ENCODE results near the gene EPHB1. TPM values are rescaled to one million over a fixed set of nuclear protein-coding genes. Genes with fewer than 3 reads are reported as not detected.

The EPHB1 gene
- polyA plus RNA-seq, 3 donors = 5.1 to 6.2 (median 5.5) TPM

DNA sequence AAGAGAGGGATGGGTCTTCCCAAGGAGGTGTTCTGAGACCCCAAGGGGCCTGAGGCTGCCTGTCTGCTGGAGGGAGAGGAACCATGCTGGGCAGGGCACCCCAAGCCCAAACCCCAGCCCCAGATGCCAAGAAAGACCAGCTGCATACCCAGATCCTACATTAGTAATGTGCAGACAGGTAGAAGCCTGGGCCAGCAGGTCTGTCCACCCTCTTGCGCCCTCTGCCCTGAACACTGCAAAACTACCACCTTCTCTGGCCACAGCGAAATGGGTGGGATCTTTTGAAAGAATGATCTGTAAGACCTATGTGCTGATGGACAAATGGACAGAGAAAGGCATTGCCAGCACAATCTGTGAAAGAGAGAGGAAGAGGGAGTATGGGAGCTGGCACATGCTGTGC lies 283.2 kb downstream of the EPHB1 start:
- DNase-seq (ENCODE audit: extremely low read depth in 1 of 11, low read depth in 9 of 11, low spot score in 4 of 11) = no peak

DNA sequence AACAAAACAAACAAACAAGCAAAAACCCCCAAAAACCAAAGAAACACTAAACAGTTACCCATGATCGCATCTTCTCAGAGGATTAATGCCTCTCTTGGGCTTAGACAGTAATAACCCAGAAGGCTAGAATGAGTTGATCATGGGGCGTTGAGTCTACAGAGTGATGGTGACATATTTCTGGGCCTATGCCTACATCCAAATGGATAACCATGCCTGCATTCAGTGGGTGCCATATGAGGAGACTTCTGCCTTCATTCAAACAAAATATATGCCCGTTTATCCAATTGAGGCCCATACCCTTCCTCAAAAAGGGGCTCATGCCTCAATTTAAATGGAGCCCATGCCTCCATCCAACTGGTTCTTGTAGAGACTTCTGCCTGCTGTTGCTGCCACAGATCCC lies 284.0 kb downstream of the EPHB1 start:
- DNase-seq (ENCODE audit: extremely low read depth in 1 of 11, low read depth in 9 of 11, low spot score in 4 of 11) = no peak

GRCh38 chr3:135081451-135081850 lies 286.4 kb downstream of the EPHB1 start:
- DNase-seq (ENCODE audit: extremely low read depth in 1 of 11, low read depth in 9 of 11, low spot score in 4 of 11) = no peak

DNA sequence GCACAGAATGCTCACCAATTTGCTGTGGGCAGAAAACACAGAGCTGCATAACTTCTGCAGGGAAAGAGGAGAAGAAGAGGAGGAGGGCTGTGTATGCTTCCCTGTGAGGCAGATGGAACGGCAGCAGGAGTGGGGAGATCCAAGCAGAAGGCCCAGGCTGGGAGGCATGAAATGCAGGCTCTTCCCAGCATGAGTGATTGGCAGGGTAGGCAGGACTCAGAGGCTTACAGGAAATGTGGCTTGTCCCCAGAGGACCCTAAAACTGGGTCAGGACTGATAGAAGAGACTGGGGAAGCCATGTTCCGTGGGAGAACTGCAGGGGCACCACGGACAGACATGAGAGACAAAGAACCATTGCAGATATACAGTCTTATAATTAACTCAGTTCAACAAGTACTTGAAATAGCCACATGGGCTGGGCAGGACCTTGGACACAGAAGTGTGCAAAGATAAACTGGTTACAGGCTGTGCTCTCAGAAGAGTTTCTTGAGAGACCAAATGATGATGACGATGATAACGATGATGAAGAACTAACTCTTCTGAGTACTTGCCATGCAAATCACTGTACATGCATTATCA lies 286.9 kb downstream of the EPHB1 start:
- DNase-seq (ENCODE audit: extremely low read depth in 1 of 11, low read depth in 9 of 11, low spot score in 4 of 11) = no peak

DNA sequence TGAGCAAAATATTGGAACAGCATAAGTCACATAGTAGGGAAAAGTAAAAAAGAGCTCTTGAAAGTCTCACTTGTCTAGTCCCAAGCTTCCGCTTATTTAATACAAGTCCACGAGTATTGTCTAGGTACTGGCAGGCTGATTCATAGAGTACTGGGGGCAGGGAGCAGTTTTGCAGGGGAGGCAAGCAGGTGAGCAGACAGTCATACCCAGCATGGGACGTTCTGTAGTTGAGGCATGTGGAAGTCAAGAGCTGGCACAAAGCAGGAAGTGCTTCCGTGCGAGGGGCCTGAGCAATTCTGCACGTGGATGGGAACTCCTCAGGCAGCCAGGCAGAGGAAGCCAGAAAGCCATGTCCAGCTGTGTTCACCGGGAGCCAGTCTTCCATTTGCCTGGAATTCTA lies 287.6 kb downstream of the EPHB1 start:
- DNase-seq (ENCODE audit: extremely low read depth in 1 of 11, low read depth in 9 of 11, low spot score in 4 of 11) = no peak

DNA sequence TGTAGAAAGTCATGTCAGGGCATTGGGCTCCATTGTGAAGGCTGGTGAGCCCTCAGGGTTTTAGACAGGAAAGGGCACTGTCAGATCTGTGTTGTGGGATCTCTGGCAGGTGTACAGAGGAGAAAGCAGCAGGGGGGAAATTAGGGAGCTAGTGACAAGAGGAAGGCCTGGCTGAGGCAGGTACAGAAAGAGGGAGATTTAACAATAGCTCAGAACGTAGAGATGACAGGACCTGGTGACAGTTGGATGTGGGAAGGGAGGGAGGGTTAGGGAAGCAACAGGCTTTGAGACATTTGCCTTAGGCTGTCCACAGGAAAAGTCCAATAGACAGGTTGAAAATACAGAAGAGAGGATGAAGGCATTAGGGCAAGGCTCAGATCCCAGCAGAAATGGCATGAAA lies 288.1 kb downstream of the EPHB1 start:
- DNase-seq (ENCODE audit: extremely low read depth in 1 of 11, low read depth in 9 of 11, low spot score in 4 of 11) = no peak

- DNase-seq (ENCODE audit: extremely low read depth in 1 of 11, low read depth in 9 of 11, low spot score in 4 of 11) = no peak
Measured at GRCh38 chr3:135083756-135084155, 288.7 kb downstream of the EPHB1 start.

DNA sequence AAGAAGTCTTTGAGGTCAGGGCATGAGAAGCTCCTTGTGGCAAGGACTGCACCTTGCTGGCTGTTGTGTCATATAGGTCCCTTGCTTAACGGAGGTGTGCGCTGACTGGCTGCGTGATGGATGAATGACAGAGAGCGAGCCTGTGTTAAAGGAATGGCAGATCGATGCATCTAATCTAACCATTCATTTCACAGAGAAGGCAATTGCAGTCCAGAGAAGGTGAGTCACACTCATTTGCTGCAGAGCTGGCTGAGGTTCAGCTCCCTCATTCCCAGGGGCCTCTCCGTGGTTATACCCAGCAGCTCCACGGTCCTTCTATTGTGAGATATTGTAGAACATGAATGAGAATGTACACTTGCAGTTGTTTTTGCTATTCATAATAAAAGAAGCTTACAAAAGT lies 289.3 kb downstream of the EPHB1 start:
- DNase-seq (ENCODE audit: extremely low read depth in 1 of 11, low read depth in 9 of 11, low spot score in 4 of 11) = no peak

DNA sequence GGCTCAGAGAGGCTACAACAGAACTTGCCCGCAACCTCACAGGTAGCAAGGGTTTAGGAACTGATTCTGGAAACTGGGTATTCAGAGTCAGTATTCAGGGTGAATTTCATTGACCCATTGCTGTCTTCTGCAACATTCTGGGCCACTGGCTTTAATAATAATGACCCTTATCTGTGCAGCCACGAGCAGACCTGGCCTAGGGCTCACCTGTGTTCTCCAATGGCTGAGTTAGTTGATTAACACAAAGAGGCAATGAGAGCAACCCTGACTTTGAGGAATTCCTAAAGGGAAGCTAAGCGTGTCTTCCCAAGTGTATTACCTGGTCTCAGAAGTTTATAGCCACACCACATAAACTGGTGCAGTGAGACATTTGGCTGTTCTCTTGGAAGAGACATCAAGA lies 289.9 kb downstream of the EPHB1 start:
- DNase-seq (ENCODE audit: extremely low read depth in 1 of 11, low read depth in 9 of 11, low spot score in 4 of 11) = no peak

DNA sequence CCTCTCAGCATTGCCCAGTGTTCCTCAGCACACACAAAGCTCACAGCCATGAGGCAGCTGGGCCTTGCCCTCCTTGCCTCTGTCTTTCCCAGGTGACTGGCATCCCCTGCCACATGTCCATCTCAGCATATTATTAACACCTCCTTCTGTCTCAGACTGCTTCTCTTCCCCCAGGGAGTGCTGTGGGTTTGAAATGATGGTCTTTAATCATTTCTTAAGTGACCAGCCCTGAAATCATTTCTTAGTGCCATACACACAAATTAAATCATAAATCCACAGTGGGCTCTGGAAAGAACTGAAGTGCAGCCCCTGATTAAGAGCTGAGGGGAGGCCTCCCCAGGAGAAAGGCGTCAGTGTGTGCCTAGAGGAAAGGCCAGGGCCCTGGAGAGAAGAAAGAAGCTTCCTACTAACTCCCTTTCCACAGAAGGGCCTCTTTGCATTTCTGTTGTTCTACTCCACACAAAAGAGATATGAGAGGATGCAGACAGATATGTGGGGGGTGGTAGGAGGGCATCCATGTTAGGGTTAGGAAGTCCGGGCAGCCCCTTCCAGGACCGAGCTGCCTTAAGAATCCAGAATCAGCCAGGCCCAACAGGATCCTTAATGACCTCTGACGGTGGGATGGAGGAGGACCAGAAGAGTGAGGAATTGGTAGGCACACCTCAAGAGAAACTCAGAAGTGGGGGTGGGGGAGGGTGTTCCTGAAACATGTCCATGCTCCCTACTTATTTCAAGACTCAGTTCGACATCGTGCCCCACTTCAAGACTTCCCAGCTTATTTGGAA lies 290.8 kb downstream of the EPHB1 start:
- no peak for DNase-seq (ENCODE audit: extremely low read depth in 1 of 11, low read depth in 9 of 11, low spot score in 4 of 11)

DNA sequence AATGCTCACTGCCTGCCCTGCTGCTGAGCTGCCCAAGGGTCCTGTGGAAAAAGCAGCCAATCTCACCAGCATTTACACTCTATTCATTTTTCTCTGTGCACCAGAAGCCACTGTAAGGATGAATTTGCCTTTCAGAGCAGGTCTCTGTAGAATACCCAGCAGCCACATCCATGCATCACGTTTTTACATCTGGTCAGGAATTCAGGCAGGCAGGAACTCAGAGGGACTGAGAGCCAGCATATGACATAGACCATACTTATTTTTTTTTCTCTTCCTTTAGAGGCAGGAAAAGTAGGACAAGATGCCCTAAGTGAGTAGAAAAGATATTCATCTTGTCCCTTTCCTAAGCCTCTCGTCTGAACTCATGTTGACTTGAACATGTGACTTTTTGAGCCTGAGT lies 292.7 kb downstream of the EPHB1 start:
- DNase-seq (ENCODE audit: extremely low read depth in 1 of 11, low read depth in 9 of 11, low spot score in 4 of 11) = no peak

DNA sequence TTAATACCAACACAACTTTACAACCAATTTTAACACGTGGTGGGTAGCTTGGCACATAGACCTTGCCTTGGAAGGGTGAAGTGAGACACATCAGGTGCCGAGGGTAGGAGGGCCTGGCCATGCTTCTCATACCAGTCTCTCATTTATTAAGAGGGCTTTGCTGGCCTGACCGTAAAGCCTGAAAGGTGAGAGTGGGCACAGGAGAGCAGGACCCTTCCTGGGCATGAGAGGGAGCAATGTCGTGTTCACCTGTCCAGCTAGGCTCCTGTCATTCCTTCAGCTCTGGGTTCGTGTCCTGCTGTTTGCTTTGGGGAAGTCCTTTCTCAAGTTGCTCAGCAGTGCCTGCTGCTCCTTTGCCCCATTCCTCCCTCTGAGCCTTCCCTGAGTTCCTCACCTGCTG lies 294.4 kb downstream of the EPHB1 start:
- no peak for DNase-seq (ENCODE audit: extremely low read depth in 1 of 11, low read depth in 9 of 11, low spot score in 4 of 11)

DNA sequence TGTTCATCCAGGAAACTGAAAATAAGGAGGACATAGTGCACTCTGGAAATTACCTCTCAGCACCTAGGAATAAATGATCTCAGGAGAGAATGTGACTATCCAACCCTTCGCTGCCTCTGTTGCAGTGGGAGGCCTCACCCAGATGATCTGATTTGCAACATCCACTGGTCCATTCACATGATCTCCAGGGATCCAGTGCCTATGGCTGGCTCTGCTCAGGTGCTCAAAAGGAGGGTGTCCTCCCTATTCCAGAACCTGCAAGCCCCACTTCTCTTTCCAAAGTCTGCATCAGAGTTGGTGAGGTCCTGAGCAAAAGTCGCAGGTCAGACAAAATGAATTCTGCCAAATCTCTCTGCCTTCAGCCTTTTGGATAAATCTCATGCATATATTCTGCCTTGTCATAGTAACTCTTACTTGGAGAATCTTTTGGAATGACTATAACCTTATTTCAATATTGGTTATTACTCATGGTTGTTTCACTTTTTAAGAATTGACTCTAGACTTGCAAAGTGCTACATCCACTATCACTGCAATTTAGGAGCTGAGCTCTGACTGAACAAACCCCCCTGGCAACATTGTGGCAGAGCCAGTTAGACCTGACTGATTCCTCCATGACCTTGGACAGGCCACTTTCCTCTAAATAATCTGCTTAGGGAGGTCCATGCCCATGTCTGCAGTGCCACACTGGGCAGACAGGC lies 295.1 kb downstream of the EPHB1 start:
- no peak for DNase-seq (ENCODE audit: extremely low read depth in 1 of 11, low read depth in 9 of 11, low spot score in 4 of 11)

DNA sequence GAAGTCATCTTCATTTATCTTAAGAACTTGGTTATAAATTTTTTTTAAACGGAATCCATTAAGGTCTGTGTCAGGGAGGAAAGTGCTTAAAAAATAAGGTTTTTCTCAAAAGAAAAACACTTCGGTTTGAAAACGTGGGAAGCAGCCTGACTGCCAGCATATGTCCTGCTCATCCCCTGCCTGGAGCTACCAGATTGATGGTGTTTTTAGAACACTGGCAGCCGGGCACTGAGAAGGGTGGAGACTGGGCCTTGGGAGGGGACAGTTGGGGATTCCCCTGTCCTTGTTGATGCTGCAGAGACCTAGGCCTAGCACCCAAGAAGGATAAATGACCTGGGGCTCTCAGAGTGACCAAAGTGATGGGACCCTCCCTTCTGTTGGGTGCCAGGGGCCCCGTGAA lies 296.9 kb downstream of the EPHB1 start:
- no peak for DNase-seq (ENCODE audit: extremely low read depth in 1 of 11, low read depth in 9 of 11, low spot score in 4 of 11)

- DNase-seq (ENCODE audit: extremely low read depth in 1 of 11, low read depth in 9 of 11, low spot score in 4 of 11) = no peak
Measured at GRCh38 chr3:135093121-135093520, 298.1 kb downstream of the EPHB1 start.

DNA sequence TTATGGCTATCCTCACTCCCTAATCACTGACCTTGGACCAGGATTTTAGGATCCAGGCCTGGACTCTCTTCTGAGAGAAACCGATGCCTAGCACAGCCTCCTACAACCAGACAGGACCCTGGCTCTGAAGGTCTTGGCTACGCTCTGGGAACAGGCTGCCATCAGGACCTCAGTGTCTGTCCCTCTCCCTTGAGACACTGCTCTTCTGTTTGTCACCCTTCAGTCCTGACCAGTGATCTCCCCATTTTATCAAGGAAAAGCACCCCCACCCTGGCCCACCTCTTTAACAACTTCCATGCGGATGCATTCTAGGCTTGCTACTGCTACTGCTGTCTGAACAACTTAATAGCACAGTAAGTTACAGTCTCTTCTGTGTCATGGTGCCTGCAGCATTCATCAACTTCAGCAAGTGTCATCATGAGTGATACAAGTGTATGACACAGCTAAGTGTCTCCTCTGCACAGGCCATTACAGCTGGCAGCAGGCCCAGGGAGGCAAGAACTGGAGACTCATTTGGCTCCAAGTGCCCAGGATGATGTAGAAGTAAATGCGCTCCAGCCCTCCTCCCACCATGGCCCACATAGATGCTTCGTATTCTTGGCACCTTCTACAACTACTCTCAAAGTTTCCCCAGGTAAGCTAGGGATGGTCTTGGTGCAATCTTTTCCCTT lies 302.4 kb downstream of the EPHB1 start:
- no peak for DNase-seq (ENCODE audit: extremely low read depth in 1 of 11, low read depth in 9 of 11, low spot score in 4 of 11)

GRCh38 chr3:135099734-135100355 lies 304.8 kb downstream of the EPHB1 start:
- DNase-seq (ENCODE audit: extremely low read depth in 1 of 11, low read depth in 9 of 11, low spot score in 4 of 11) = no peak

DNA sequence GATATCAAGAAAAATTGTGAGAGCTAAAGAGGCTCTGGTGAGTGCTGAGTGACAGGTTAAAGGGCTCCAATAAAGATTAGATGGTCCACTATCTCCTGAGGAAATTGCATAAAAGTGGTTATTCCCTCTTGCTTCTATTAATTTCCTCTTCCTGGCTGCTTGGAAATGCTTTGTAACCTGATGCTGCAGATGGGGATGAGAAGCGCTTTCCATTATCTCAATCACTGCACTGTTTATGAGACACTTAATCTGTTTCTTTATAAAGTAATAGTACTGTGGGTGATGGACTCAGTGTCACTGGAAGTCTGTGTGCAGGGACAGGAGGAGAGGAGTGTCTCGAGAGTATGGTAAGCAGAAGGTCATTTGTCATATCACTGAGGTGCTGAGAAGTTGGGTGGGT lies 305.3 kb downstream of the EPHB1 start:
- DNase-seq (ENCODE audit: extremely low read depth in 1 of 11, low read depth in 9 of 11, low spot score in 4 of 11) = no peak

- no peak for DNase-seq (ENCODE audit: extremely low read depth in 1 of 11, low read depth in 9 of 11, low spot score in 4 of 11)
Measured at GRCh38 chr3:135103917-135104316, 308.9 kb downstream of the EPHB1 start.

DNA sequence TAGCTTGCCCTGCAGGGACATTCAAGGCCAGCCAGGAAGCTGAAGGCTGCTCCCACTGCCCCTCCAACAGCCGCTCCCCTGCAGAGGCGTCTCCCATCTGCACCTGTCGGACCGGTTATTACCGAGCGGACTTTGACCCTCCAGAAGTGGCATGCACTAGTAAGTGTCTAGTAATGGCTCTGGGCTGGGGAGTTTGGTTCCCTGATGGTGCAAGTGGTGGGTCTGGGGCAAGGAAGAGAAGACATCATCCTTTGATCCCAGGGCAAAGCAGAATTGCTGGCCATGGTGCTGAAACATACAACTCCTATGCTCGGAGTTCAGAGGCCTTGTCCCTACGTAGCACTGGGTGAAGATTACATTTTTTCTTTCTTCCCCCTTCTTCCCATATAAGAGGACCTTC lies 311.4 kb downstream of the EPHB1 start:
- peak; percentile 21 to 80 (median 54) for DNase-seq (ENCODE audit: extremely low read depth in 1 of 11, low read depth in 9 of 11, low spot score in 4 of 11)
